ENCODE results near the gene MPZL2. TPM values are rescaled to one million over a fixed set of nuclear protein-coding genes. Genes with fewer than 3 reads are reported as not detected.
A peak's percentile ranks its signal among the peaks of the same experiment; 100 is the strongest.

The MPZL2 gene
- total and polyA plus RNA-seq, 9 of the 15 experiments (the other 6 are each of a cell fraction or from before 2014, with no cell fraction given), result 0.09 to 0.28 (median 0.18) TPM; not detected in 2

DNA sequence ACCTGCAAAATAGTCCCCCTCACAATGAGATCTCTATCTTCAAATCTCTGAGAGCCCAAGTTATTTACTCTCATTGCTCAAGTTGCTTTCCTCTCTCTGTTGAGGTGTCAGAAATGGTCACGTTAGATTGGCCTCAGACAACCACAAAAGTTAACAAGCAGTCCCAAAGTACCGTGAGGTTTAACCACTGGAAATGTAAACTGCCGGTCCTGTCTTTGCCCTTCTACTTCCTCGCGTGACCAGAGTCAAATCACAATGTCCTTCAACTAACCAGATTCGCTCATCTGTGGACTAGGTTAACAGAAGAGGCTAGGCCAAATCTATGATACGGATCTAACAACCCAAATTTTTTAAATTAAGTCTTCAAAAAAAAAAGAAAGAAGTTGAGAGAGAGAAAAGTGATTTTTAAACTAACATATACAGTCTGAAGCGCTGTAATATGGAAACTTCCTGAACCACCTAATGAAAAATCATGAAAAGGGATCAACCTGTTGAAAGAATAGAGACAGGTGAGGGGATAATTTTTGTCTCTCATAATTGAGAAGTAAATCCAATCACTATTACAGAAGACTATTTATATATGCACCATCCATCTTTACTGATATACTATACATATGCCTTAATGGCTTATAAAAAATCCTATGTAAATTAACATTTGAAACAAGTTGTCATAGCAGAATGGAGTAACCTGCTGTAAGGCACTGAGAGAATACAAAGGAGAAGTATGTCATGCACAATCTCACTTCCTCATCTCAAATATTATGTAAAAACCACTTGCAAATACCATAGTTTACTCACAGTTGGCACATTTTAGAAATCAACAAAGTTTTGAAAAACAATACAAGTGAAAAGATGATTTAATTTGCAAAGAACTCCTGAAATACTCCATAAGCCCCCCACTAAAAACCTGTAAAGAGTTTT lies 36.0 kb downstream of the MPZL2 start:
- H3K36me3 ChIP-seq (ENCODE audit: control insufficient read depth, insufficient read depth, low read length), result no peaks in the 10 kb centered on the region
- no peaks in the 10 kb centered on the region for H3K9me3 ChIP-seq (replicated peaks; ENCODE audit: control insufficient read depth, insufficient read depth, low read depth, low read length)
- intact Hi-C loops (cut with micrococcal nuclease), result no loop called here
- H2AFZ ChIP-seq (ENCODE audit: low read depth, low read length), result no peak overlapping the region
- no peak overlapping the region for H3K4me2 ChIP-seq (ENCODE audit: insufficient read depth, low read length)
- ChIA-PET POLR2A (no interaction called here), CTCF (ENCODE audit: low intra/inter-chr PET ratio) (no interaction called here)
- in situ Hi-C loops (cut with MboI), result no loop called here
- no peaks in the 10 kb centered on the region for H4K20me1 ChIP-seq (replicated peaks; ENCODE audit: control insufficient read depth, insufficient read depth, low read length)
- TF ChIP-seq, protein P1, sequence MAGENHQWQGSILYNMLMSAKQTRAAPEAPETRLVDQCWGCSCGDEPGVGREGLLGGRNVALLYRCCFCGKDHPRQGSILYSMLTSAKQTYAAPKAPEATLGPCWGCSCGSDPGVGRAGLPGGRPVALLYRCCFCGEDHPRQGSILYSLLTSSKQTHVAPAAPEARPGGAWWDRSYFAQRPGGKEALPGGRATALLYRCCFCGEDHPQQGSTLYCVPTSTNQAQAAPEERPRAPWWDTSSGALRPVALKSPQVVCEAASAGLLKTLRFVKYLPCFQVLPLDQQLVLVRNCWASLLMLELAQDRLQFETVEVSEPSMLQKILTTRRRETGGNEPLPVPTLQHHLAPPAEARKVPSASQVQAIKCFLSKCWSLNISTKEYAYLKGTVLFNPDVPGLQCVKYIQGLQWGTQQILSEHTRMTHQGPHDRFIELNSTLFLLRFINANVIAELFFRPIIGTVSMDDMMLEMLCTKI (IDR thresholded peaks at IDR 0.05; ENCODE audit: partially characterized antibody), result no peak
- TF ChIP-seq PTBP1 (IDR thresholded peaks at IDR 0.05; ENCODE audit: low read depth, low read length) (no peak), ZFP36 (IDR thresholded peaks at IDR 0.05; ENCODE audit: low read depth, low read length, partially characterized antibody) (peak; percentile 42), KAT8 (IDR thresholded peaks at IDR 0.05; ENCODE audit: low read depth) (no peak)
- TF ChIP-seq, protein P2, sequence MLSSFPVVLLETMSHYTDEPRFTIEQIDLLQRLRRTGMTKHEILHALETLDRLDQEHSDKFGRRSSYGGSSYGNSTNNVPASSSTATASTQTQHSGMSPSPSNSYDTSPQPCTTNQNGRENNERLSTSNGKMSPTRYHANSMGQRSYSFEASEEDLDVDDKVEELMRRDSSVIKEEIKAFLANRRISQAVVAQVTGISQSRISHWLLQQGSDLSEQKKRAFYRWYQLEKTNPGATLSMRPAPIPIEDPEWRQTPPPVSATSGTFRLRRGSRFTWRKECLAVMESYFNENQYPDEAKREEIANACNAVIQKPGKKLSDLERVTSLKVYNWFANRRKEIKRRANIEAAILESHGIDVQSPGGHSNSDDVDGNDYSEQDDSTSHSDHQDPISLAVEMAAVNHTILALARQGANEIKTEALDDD (IDR thresholded peaks at IDR 0.05), result peak; percentile 22; the same call in 1 of the 2 replicates
- no peak overlapping the region for H3K9ac ChIP-seq (ENCODE audit: insufficient read depth in 1 of 2, low read depth in 2 of 2, low read length in 2 of 2)
- no peak overlapping the region for H3K4me3 ChIP-seq
- H3K79me2 ChIP-seq (ENCODE audit: control insufficient read depth, insufficient read depth, low read length), result no peaks in the 10 kb centered on the region
- no peaks in the 10 kb centered on the region for H3K4me1 ChIP-seq (replicated peaks in 1 of 2; ENCODE audit: control insufficient read depth in 2 of 2, insufficient read depth in 2 of 2, low read length in 2 of 2)
- 14% methylated on average over 8 of the region's 8 CpGs for WGBS (ENCODE audit: insufficient coverage, low coverage, missing lambda C conversion rate)
- H3K27ac ChIP-seq (ENCODE audit: extremely low read depth, low read depth, low read length), result no peak overlapping the region
- no peaks in the 10 kb centered on the region for H3K9me1 ChIP-seq (ENCODE audit: control insufficient read depth, insufficient read depth, low read length)
- no peak for ATAC-seq
- BruUV-seq (replicated peaks), result no TSS peak
- peaks cover 4 to 7% of the 10 kb centered on the region in 2 experiments; a peak in 1 of 5 replicates for H3K27me3 ChIP-seq (ENCODE audit: control insufficient read depth in 2 of 2, insufficient read depth in 2 of 2, low read length in 2 of 2)
- no peak for DNase-seq (ENCODE audit: extremely low read depth in 1 of 4, low spot score in 3 of 4)
- no peak for FAIRE-seq

Data from K562 (cell line).